ENCODE results near the gene KIFAP3. TPM values are rescaled to one million over a fixed set of nuclear protein-coding genes. Genes with fewer than 3 reads are reported as not detected.
"Not testable (repeated sequence)": the region's sequence is repeated elsewhere in the genome, so short reads cannot be mapped to it uniquely, and the experiment has no call there.

The KIFAP3 gene
- total RNA-seq, 1 experiment from 2014 or later: 230 TPM

DNA sequence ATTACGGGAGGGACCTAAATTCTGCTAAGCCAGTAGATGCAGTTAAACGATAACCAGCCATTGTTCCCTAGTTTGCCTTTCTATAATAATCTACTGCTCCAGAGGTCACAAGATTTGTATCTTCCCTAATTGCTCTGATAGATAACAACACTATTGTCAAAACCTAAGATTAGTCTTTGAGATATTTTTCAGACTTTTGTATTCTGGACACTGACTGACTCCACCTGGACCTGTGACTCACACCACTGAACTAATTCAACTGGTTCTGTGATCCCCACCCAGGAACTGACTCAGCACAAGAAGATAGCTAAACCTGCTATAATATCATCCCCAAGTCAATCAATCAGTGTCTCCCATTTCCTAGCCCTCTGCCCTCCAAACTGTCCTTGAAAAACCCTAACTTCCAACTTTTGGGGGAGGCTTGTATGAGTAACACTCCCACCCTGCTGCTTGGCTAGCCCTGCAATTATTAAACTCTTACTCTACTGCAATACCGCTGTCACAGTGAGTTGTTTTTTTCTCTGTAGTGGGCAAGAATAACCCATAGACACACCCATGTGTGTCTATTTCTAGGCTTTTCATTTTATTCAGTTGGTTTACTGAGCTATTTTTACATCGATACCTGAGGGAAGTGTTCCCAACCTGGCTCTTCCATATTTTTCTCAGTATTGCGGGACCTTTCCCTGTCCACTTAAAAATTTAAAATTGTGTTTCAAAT is 11.2 kb downstream of the KIFAP3 start:
- peak; percentile 94 for DNase-seq (ENCODE audit: low spot score)

DNA sequence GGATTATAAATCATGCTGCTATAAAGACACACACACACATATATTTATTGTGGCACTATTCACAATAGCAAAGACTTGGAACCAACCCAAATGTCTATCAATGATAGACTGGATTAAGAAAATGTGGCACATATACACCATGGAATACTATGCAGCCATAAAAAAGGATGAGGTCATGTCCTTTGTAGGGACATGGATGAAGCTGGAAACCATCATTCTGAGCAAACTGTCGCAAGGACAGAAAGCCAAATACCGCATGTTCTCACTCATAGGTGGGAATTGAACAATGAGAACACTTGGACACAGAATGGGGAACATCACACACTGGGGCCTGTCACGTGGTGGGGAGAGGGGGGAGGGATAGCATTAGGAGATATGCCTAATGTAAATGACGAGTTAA is 12.8 kb downstream of the KIFAP3 start:
- not testable (repeated sequence) for DNase-seq (ENCODE audit: low spot score)

- DNase-seq (ENCODE audit: low spot score): not testable (repeated sequence)
Measured at GRCh38 chr1:170060015-170060520, 14.4 kb downstream of the KIFAP3 start.

- no peak for DNase-seq (ENCODE audit: low spot score)
Measured at GRCh38 chr1:170049176-170049800, 25.2 kb downstream of the KIFAP3 start.

GRCh38 chr1:170048515-170048914 is 26.0 kb downstream of the KIFAP3 start:
- DNase-seq (ENCODE audit: low spot score): no peak

DNA sequence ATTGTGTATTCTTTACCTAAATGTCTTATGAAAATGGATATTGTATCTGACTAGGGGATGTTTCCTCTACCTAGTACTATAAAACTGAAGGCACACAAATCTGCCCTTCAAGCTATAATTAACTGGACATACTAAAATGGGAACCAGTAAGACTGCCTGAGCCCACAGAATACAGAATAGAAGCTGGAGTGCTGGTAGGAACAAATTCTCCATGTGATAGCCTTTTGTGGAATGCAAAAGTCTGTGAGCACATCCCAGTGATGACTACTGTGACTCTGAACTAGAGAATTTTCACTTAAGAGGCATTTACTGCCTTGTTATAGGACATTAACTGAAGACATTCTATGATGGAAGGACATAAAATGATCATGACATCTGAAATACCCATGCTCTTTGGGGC is 30.3 kb downstream of the KIFAP3 start:
- DNase-seq (ENCODE audit: low spot score): no peak

GRCh38 chr1:170041423-170042192 is 32.9 kb downstream of the KIFAP3 start:
- DNase-seq (ENCODE audit: low spot score): no peak

GRCh38 chr1:170032531-170033280 is 41.8 kb downstream of the KIFAP3 start:
- DNase-seq (ENCODE audit: low spot score): peak; percentile 56

- DNase-seq (ENCODE audit: low spot score): peak; percentile 18
Measured at GRCh38 chr1:170030212-170030611, 44.3 kb downstream of the KIFAP3 start.

- no peak for DNase-seq (ENCODE audit: low spot score)
Measured at GRCh38 chr1:170027760-170028159, 46.7 kb downstream of the KIFAP3 start.

DNA sequence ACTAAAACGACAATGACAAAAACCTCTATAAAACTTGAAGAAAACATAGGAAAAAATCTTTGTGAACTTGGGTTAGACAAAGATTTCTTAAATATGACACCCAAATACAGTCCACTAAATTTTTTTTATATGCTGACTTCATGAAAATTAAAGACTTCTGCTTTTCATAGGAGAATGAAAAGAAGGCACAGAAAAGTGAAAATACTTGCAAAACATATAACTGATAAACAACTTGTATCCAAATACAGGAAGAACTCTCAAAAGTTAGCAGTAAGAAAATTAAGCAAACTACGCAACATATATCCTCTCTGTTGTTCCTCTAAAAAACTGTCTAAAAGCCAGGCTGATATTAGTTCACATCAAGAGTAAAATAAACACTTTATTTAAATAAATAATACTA is 53.6 kb downstream of the KIFAP3 start:
- DNase-seq (ENCODE audit: low spot score): no peak

GRCh38 chr1:170017478-170017877 is 57.0 kb downstream of the KIFAP3 start:
- no peak for DNase-seq (ENCODE audit: low spot score)

GRCh38 chr1:170012920-170013319 is 61.6 kb downstream of the KIFAP3 start:
- DNase-seq (ENCODE audit: low spot score): no peak

- DNase-seq (ENCODE audit: low spot score): no peak
Measured at GRCh38 chr1:170010443-170010842, 64.1 kb downstream of the KIFAP3 start.

GRCh38 chr1:170009551-170009950 is 64.9 kb downstream of the KIFAP3 start:
- no peak for DNase-seq (ENCODE audit: low spot score)

DNA sequence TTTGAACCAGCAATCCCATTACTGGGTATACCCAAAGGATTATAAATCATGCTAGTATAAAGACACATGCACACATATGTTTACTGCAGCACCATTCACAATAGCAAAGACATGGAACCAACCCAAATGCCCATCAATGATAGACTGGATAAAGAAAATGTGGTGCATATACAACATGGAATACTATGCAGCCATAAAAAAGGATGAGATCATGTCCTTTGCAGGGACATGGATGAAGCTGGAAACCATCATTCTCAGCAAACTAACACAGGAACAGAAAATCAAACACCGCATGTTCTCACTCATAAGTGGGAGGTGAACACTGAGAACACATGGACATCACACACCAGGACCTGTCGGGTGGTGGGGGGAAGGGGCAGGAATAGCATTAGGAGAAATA is 65.8 kb downstream of the KIFAP3 start:
- not testable (repeated sequence) for DNase-seq (ENCODE audit: low spot score)

- peak; percentile 54 for DNase-seq (ENCODE audit: low spot score)
Measured at GRCh38 chr1:170003270-170003835, 71.1 kb downstream of the KIFAP3 start.

DNA sequence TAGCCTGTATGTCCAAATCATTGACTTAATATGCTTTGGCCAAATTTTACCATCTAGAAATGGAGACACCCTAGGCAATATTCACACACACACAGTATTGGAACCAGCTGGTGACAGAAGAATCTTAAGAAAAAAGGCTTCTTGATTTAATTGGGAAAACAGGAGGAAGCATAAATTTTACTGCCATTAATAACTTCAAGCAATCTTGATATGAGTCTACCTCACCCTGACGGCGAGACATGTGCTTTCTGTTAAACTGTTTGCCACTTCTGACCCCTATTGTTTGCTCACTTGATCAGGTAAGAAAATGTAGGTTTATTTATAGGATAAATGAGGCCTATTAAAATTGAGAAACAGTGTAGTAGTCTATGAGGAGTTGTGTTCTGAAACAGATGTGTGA is 73.2 kb downstream of the KIFAP3 start:
- DNase-seq (ENCODE audit: low spot score): peak; percentile 62

- peak; percentile 33 for DNase-seq (ENCODE audit: low spot score)
Measured at GRCh38 chr1:169999761-170000160, 74.7 kb downstream of the KIFAP3 start.

DNA sequence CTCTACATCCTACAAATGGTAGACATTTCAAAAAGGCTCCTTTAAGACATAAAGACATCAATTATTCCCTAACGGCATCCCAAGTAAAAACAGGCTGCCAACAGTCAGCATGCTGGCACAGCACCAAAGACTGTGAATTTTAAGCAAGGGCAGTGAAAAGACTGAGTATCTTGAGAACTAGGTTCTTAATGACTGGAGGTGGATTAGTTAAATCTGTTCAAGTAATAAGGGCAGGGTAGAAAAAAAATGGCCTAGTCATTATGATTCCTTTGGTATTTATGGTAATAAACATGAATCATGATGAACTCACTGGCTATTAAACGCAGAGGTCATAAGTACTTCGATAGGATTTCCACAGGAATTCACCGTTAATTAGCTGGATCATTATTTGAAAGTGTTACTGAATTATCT is 75.2 kb downstream of the KIFAP3 start:
- peak; percentile 98 for DNase-seq (ENCODE audit: low spot score)

DNA sequence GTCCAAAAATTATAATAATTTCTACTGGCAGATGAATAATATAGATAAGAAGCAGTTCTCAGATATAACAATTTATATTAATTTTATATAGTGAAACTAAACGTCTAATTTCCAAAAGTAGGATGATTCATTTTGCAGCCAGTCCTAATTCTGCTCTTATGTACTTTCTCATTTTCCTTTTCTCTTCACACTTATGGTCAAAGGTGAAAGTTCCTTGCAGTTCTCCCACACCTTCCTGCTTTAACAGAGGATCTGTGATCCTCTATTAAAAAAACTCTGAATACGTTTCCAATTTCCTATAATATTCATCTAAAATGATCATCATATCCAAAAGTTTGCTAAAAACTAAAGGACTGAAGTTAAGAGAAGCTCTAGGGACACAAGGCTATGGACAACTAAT is 78.5 kb downstream of the KIFAP3 start:
- no peak for DNase-seq (ENCODE audit: low spot score)

Measured in A172 (cell line).